Measurements from ENCODE around the gene RABAC1.

RABAC1 gene

GRCh38 chr19:41910240-41910991, 48.7 kb downstream of the RABAC1 start:
- TF ChIP-seq CTCF (IDR thresholded peaks at IDR 0.05; ENCODE audit: extremely low read depth, missing control alignments), result no peak

GRCh38 chr19:41909706-41910105, 49.4 kb downstream of the RABAC1 start:
- no peak for TF ChIP-seq CTCF (IDR thresholded peaks at IDR 0.05; ENCODE audit: extremely low read depth, missing control alignments)
- DNase-seq (ENCODE audit: low spot score), result no peak

More at GRCh38 chr19:41910240-41910991, 48.7 kb downstream of the RABAC1 start:
- DNase-seq (ENCODE audit: low spot score), result no peak

- no peak for DNase-seq (ENCODE audit: low spot score)
- TF ChIP-seq CTCF (IDR thresholded peaks at IDR 0.05; ENCODE audit: extremely low read depth, missing control alignments), result no peak
Observed at GRCh38 chr19:41908724-41909464, 50.2 kb downstream of the RABAC1 start.

- no peak for DNase-seq (ENCODE audit: low spot score)
- TF ChIP-seq CTCF (IDR thresholded peaks at IDR 0.05; ENCODE audit: extremely low read depth, missing control alignments), result no peak
Observed at GRCh38 chr19:41907994-41908615, 51.0 kb downstream of the RABAC1 start.

- no peak for DNase-seq (ENCODE audit: low spot score)
- no peak for TF ChIP-seq CTCF (IDR thresholded peaks at IDR 0.05; ENCODE audit: extremely low read depth, missing control alignments)
Observed at GRCh38 chr19:41906916-41907680, 52.0 kb downstream of the RABAC1 start.
